ENCODE data around the gene CACNG6. TPM values are rescaled to one million over a fixed set of nuclear protein-coding genes. Genes with fewer than 3 reads are reported as not detected.
A peak's percentile ranks its signal among the peaks of the same experiment; 100 is the strongest.

The CACNG6 gene
- total RNA-seq, 1 experiment from 2014 or later: not detected

DNA sequence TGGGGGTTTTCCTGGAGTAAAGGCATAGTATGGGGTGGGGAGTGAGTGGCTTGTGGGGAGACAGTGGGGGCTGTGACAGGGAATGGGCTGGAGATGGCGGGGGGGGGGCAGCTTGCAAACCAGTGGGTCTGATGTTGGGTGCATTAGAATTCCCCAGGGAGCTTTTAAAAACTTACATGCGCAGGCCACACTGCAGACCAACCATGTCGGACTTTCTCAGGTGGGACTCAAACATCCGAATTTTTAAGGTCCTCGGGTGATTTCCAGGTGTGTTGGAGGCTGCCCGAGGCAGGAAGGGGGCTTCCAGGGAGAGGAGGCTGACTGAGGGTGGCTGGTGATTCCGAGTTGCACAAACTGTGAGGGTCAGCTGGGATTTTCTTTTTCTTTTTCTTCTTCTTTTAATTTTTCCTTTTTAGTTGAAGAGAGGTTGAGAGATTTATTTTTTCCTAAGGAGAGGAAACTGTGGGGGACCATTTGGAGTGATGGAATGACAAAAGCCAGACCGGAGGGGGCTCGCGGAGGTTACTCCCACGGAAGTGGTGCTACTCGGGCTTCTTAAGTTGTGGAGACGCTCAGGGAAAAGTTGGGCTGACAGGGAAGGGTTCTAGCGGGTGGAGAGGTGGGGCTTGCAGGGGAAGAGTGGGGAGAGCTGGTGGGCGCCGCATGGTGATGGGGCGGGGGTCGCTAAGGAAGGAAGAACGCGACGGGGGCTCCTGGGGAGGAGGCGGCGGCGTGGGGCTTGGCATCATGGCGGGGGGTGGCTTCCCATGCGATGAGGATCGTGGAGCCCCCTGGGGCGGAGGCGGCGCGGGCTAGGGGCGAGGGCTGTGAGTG is 29.7 kb upstream of the CACNG6 start:
- peaks cover 21% of the 10 kb centered on the region for H3K4me1 ChIP-seq (ENCODE audit: insufficient read depth, low read length, poor library complexity, severe bottlenecking)
- H3K27ac ChIP-seq (ENCODE audit: low read depth, low read length, poor library complexity, severe bottlenecking): no peak overlapping the region
- TF ChIP-seq EZH2 (IDR thresholded peaks at IDR 0.05; ENCODE audit: borderline replicate concordance, low read depth, low read length, poor library complexity, severe bottlenecking): no peak
- TF ChIP-seq, protein P1, sequence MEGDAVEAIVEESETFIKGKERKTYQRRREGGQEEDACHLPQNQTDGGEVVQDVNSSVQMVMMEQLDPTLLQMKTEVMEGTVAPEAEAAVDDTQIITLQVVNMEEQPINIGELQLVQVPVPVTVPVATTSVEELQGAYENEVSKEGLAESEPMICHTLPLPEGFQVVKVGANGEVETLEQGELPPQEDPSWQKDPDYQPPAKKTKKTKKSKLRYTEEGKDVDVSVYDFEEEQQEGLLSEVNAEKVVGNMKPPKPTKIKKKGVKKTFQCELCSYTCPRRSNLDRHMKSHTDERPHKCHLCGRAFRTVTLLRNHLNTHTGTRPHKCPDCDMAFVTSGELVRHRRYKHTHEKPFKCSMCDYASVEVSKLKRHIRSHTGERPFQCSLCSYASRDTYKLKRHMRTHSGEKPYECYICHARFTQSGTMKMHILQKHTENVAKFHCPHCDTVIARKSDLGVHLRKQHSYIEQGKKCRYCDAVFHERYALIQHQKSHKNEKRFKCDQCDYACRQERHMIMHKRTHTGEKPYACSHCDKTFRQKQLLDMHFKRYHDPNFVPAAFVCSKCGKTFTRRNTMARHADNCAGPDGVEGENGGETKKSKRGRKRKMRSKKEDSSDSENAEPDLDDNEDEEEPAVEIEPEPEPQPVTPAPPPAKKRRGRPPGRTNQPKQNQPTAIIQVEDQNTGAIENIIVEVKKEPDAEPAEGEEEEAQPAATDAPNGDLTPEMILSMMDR (conservative IDR thresholded peaks at IDR 0.05; ENCODE audit: low read depth, low read length): no peak
- CTCF ChIA-PET: no interaction called here
- DNase-seq (ENCODE audit: low spot score): peak; percentile 72
- H3K36me3 ChIP-seq (ENCODE audit: insufficient read depth, low read length, poor library complexity, severe bottlenecking): no peaks in the 10 kb centered on the region
- H3K4me3 ChIP-seq (ENCODE audit: low read depth, low read length, poor library complexity, severe bottlenecking): peak overlapping the region; percentile 61
- H3K9me3 ChIP-seq (ENCODE audit: low read depth, low read length, poor library complexity, severe bottlenecking): no peaks in the 10 kb centered on the region
- H3K27me3 ChIP-seq (replicated peaks; ENCODE audit: insufficient read depth, low read depth, low read length, poor library complexity): peaks cover 17% of the 10 kb centered on the region
- intact Hi-C loops (cut with micrococcal nuclease; ENCODE audit: unreplicated experiment): no loop called here
- no TSS peak for BruUV-seq (replicated peaks)
- POLR2A ChIA-PET (ENCODE audit: low non-redundant PET): no interaction called here

DNA sequence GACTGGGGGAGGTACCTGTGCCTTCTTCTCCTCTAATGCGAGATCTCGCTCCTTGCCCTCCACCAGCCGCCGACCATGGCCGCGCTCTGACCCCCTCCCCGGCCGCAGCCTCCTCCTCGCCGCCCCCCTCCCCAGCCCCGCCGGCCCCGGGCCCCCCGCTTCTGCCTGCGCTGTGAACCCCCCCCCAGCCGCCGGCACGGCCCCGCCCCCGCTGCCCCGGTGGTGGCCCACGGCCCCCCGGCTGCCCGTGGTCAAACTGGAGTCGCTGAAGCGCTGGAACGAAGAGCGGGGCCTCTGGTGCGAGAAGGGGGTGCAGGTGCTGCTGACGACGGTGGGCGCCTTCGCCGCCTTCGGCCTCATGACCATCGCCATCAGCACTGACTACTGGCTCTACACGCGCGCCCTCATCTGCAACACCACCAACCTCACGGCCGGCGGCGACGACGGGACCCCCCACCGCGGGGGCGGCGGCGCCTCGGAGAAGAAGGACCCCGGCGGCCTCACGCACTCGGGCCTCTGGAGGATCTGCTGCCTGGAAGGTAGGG is 28.5 kb upstream of the CACNG6 start, which contains the start of gene CACNG8:
Gene CACNG8 (plus strand): TSS at position 51 of the 545 bp plus-strand sequence.
- ChIA-PET CTCF (no interaction called here), POLR2A (ENCODE audit: low non-redundant PET) (no interaction called here)
- intact Hi-C loops (cut with micrococcal nuclease; ENCODE audit: unreplicated experiment): no loop called here
- no peak for TF ChIP-seq EZH2 (IDR thresholded peaks at IDR 0.05; ENCODE audit: borderline replicate concordance, low read depth, low read length, poor library complexity, severe bottlenecking)
- TF ChIP-seq, protein P1 (conservative IDR thresholded peaks at IDR 0.05; ENCODE audit: low read depth, low read length): no peak
- Histone ChIP-seq H3K9me3 (ENCODE audit: low read depth, low read length, poor library complexity, severe bottlenecking) (no peaks in the 10 kb centered on the region), H3K4me3 (ENCODE audit: low read depth, low read length, poor library complexity, severe bottlenecking) (peak within 1 kb of the TSS; percentile 61), H3K4me1 (ENCODE audit: insufficient read depth, low read length, poor library complexity, severe bottlenecking) (peaks cover 15% of the 10 kb centered on the region), H3K27me3 (replicated peaks; ENCODE audit: insufficient read depth, low read depth, low read length, poor library complexity) (peaks cover 17% of the 10 kb centered on the region), H3K36me3 (ENCODE audit: insufficient read depth, low read length, poor library complexity, severe bottlenecking) (no peaks in the 10 kb centered on the region), H3K27ac (ENCODE audit: low read depth, low read length, poor library complexity, severe bottlenecking) (no peak within 1 kb of the TSS)
- no peak for DNase-seq (ENCODE audit: low spot score)
- no TSS peak for BruUV-seq (replicated peaks)

DNA sequence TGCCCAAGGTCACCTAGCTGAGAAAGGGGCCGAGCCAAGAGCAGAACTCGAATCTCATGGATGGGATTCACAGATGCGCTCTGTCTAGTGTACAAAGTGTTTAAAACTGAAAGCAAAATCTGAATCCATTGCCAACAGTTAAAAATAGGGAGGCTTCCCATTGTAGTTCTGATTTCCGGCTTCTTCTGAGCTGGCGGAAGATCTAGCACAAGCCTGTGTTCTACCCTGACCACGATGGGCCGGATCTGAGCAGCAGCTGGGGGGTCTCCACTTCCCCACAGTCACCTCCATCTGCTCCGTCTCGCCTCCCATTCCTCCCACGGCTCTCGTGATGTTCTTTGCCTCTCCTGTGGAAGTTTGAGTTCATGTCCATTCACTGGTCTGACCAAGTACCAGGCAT is 26.3 kb upstream of the CACNG6 start:
- BruUV-seq (replicated peaks): no TSS peak
- TF ChIP-seq, protein P1 (conservative IDR thresholded peaks at IDR 0.05; ENCODE audit: low read depth, low read length): no peak
- no peak for TF ChIP-seq EZH2 (IDR thresholded peaks at IDR 0.05; ENCODE audit: borderline replicate concordance, low read depth, low read length, poor library complexity, severe bottlenecking)
- Histone ChIP-seq H3K36me3 (ENCODE audit: insufficient read depth, low read length, poor library complexity, severe bottlenecking) (no peaks in the 10 kb centered on the region), H3K27me3 (replicated peaks; ENCODE audit: insufficient read depth, low read depth, low read length, poor library complexity) (peaks cover 17% of the 10 kb centered on the region), H3K27ac (ENCODE audit: low read depth, low read length, poor library complexity, severe bottlenecking) (no peak overlapping the region), H3K9me3 (ENCODE audit: low read depth, low read length, poor library complexity, severe bottlenecking) (no peaks in the 10 kb centered on the region), H3K4me3 (ENCODE audit: low read depth, low read length, poor library complexity, severe bottlenecking) (no peak overlapping the region), H3K4me1 (ENCODE audit: insufficient read depth, low read length, poor library complexity, severe bottlenecking) (peaks cover 4% of the 10 kb centered on the region)
- CTCF ChIA-PET: no interaction called here
- intact Hi-C loops (cut with micrococcal nuclease; ENCODE audit: unreplicated experiment): no loop called here
- POLR2A ChIA-PET (ENCODE audit: low non-redundant PET): interaction anchor here (0.6 kb wide), 1 partner anchor 681 kb away, joined by 3 read pairs; no protein-coding TSS in a partner anchor
- no peak for DNase-seq (ENCODE audit: low spot score)
